Cardiac muscle cell (in vitro differentiated cells and primary cell): ENCODE measurements around the gene ACOXL. TPM values are rescaled to one million over a fixed set of nuclear protein-coding genes. Genes with fewer than 3 reads are reported as not detected.

Experiments
- DNase-seq, 2 donors: peaks; one replicate each; pipeline versions ENCODE4 v3.0.0 to v3.0.0-alpha.2; 2010 to 2017; ENCODE audit warnings: low read depth in 1 of 2, low spot score in 1 of 2
- H3K27ac ChIP-seq: fragments of 200-600 bp; sonication (generic); 2 replicates; pipeline ENCODE4 v1.5.1; 2016
- H3K27me3 ChIP-seq: fragments of 200-600 bp; sonication (generic); 2 replicates; pipeline ENCODE4 v1.6.0; 2016; ENCODE audit warnings: control low read depth
- H3K36me3 ChIP-seq: fragments of 200-600 bp; sonication (generic); 2 replicates; pipeline ENCODE4 v1.5.1; 2016; ENCODE audit warnings: control low read depth
- H3K4me1 ChIP-seq: fragments of 200-600 bp; sonication (generic); 2 replicates; pipeline ENCODE4 v1.8.1; 2017; ENCODE audit warnings: low read depth, mild to moderate bottlenecking, mixed run types
- H3K4me3 ChIP-seq: fragments of 200-600 bp; sonication (generic); 2 replicates; pipeline ENCODE4 v1.5.1; 2016; ENCODE audit warnings: mild to moderate bottlenecking
- H3K9me3 ChIP-seq: fragments of 200-600 bp; sonication (generic); 2 replicates; pipeline ENCODE4 v1.5.1; 2017; ENCODE audit warnings: low read depth, mild to moderate bottlenecking, control low read depth
- polyA plus RNA-seq: library from polyadenylated mRNA; unstranded; fragments of >200 nt; fragmentation: Nextera tagmentation; extraction: Ambion mirVana; gene quantifications from 2 replicates; pipeline ENCODE4 v1.2.1, GENCODE V29; 2016
- total RNA-seq: library from RNA; depleted of rRNA; stranded (reverse); fragments of >200 nt; gene quantifications from 2 replicates; pipeline ENCODE4 v1.2.3, GENCODE V29; 2016
- TF ChIP-seq, protein P1 (sequence below): IDR thresholded peaks from 2 replicates; pipeline ENCODE4 v1.5.1; 2012; ENCODE audit warnings: low read depth, mild to moderate bottlenecking, low read length

Gene ACOXL
- total and polyA plus RNA-seq, 2 experiments from 2014 or later: 0.89 to 2.4 TPM

DNA sequence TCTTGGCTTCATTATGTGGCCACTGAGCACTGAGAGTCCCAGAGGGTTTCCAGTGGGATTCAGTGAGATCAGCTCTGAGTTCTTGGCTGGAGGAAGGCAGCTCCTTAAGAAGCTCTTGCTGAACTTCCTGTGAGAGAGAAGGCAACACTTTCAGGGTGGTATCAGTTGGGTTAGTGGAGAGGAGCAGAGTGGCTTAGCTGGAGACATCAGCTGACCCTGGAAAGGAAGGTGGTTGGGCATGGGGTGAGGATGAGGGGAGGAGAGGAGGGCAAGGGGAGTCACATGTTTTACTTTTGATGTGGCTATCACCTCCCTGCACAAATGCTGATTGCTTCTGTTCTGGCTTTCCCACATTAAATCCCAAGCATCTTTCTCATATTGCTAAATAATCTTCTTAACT lies 95.1 kb downstream of the ACOXL start:
- Histone ChIP-seq H3K4me1 (no peaks in the 10 kb centered on the region), H3K9me3 (no peaks in the 10 kb centered on the region), H3K36me3 (no peaks in the 10 kb centered on the region), H3K27me3 (no peaks in the 10 kb centered on the region), H3K4me3 (no peak overlapping the region), H3K27ac (no peak overlapping the region)
- no peak for DNase-seq
- TF ChIP-seq, protein P1, sequence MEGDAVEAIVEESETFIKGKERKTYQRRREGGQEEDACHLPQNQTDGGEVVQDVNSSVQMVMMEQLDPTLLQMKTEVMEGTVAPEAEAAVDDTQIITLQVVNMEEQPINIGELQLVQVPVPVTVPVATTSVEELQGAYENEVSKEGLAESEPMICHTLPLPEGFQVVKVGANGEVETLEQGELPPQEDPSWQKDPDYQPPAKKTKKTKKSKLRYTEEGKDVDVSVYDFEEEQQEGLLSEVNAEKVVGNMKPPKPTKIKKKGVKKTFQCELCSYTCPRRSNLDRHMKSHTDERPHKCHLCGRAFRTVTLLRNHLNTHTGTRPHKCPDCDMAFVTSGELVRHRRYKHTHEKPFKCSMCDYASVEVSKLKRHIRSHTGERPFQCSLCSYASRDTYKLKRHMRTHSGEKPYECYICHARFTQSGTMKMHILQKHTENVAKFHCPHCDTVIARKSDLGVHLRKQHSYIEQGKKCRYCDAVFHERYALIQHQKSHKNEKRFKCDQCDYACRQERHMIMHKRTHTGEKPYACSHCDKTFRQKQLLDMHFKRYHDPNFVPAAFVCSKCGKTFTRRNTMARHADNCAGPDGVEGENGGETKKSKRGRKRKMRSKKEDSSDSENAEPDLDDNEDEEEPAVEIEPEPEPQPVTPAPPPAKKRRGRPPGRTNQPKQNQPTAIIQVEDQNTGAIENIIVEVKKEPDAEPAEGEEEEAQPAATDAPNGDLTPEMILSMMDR: no peak

- Histone ChIP-seq H3K9me3 (no peaks in the 10 kb centered on the region), H3K36me3 (no peaks in the 10 kb centered on the region), H3K27me3 (no peaks in the 10 kb centered on the region), H3K4me1 (no peaks in the 10 kb centered on the region), H3K27ac (no peak overlapping the region), H3K4me3 (no peak overlapping the region)
- TF ChIP-seq, protein P1: no peak
- DNase-seq: peak in 1 of 2 donors; percentile 2
These were observed 96.0 kb downstream of the ACOXL start for GRCh38 chr2:110828330-110828729.

DNA sequence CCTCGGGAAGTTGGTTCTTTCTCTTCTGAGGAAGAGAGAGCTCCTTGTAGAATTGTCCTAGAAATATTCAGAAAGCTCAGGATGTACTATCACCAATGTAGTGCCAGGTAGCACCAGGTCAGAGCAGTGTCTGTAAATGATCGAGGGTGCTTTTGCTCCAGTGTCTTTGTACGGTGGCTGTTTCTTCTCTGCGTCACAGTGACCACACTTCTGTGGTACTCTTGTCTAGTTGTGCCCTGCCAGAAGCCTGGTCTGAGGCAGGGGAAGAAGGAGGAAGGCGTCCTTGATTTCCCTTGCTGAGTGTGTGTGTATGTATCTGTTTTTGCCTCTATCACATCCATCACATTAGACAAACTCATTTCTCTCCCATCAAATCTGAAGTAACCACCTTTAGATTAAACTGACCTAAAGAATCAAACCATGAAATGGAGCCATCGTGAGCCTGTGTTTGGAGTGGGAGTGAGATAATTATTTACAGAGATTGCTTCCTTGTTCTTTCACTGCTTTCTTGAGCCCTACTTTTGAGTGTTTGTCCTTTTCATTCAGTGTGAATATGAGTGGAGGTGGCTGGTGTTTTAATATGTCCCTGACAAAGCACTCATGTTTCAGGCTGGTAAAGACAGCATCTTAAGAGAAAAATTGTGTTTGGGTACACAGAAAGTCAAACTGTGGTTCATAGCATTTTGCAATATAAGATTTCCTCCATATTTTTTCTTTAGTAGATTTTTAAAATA lies 97.2 kb downstream of the ACOXL start:
- no peaks in the 10 kb centered on the region for H3K9me3 ChIP-seq
- H3K27me3 ChIP-seq: no peaks in the 10 kb centered on the region
- H3K36me3 ChIP-seq: no peaks in the 10 kb centered on the region
- H3K4me3 ChIP-seq: no peak overlapping the region
- TF ChIP-seq, protein P1: no peak
- DNase-seq: no peak
- no peak overlapping the region for H3K27ac ChIP-seq
- no peaks in the 10 kb centered on the region for H3K4me1 ChIP-seq

DNA sequence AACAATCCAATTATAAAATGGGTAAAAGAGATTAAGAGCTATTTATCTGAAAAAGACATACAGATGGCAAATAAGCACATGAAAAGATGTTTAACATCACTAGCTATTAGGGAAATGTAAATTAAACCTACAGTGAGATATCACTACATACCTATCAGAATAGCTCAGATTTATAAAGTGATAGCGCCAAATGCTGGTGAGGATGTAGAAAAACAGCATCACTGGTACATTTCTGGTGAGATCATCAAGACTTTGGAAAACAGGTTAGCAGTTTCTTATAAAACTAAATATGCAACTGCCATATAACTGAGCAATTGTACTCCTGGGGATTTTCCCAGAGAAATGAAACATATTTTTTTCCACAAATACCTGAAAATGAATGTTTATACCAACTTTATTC lies 100.4 kb downstream of the ACOXL start:
- Histone ChIP-seq H3K36me3 (no peaks in the 10 kb centered on the region), H3K4me1 (no peaks in the 10 kb centered on the region), H3K9me3 (no peaks in the 10 kb centered on the region), H3K27me3 (no peaks in the 10 kb centered on the region), H3K4me3 (no peak overlapping the region), H3K27ac (no peak overlapping the region)
- DNase-seq: no peak
- TF ChIP-seq, protein P1: no peak

DNA sequence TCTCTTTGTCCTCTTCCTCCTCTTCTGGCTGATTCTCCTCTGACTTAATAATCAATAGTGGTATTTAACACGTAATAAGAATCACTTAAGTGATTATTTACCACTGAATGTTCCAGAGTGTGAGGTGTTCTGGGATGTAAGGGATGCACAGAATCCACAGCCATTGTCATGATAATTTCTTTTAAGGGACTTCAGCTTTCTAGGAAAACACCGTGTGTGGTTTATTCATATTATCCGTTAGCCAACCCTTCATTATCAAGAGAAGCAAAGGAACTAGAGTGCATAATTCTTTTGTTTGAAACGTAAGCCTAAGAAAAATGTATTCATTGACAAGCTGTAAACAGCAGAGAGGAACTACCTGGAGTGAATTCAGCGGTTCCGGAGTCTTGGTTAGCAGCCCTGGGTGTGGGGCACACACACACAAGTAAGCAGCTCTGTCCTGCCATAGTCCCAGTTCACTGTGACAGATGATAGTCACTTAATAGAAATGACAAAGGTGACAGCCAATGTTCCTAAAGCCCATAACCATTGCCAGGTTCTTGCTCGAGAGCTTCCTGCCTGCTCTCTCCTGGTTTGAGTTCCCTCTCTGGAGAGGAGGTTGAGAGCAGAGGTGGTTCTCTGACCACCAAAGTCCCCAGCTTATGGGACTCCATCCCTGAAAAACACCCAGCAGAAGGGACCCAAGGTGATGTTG lies 101.9 kb downstream of the ACOXL start:
- TF ChIP-seq, protein P1: no peak
- no peak for DNase-seq
- Histone ChIP-seq H3K36me3 (no peaks in the 10 kb centered on the region), H3K4me1 (peaks cover 4% of the 10 kb centered on the region), H3K9me3 (no peaks in the 10 kb centered on the region), H3K27me3 (no peaks in the 10 kb centered on the region), H3K27ac (no peak overlapping the region), H3K4me3 (no peak overlapping the region)
